Measurements from ENCODE around the gene UTS2B.
"Not testable (repeated sequence)": the region's sequence is repeated elsewhere in the genome, so short reads cannot be mapped to it uniquely, and the experiment has no call there.

The UTS2B gene

DNA sequence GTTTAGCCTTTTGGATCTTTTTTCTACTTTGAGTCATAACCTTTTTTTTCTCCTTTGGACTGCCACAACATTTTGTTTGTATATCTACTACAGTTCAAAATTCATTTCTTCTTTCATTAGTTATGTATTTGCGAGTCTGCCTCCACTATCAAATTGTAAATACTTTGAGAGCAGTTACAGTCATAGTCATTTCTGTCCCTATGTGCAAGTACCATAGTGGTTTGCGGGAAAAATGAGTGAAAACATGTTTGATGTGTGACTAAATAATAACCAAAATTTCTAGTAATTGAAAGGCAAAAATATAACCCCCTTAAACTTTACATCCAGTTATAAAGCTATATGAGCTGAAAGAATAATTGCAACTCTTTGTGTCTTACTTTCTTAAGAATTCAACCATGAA lies 46.9 kb downstream of the UTS2B start:
- DNase-seq (ENCODE audit: low read depth in 1 of 2, low spot score in 1 of 2): no peak

DNA sequence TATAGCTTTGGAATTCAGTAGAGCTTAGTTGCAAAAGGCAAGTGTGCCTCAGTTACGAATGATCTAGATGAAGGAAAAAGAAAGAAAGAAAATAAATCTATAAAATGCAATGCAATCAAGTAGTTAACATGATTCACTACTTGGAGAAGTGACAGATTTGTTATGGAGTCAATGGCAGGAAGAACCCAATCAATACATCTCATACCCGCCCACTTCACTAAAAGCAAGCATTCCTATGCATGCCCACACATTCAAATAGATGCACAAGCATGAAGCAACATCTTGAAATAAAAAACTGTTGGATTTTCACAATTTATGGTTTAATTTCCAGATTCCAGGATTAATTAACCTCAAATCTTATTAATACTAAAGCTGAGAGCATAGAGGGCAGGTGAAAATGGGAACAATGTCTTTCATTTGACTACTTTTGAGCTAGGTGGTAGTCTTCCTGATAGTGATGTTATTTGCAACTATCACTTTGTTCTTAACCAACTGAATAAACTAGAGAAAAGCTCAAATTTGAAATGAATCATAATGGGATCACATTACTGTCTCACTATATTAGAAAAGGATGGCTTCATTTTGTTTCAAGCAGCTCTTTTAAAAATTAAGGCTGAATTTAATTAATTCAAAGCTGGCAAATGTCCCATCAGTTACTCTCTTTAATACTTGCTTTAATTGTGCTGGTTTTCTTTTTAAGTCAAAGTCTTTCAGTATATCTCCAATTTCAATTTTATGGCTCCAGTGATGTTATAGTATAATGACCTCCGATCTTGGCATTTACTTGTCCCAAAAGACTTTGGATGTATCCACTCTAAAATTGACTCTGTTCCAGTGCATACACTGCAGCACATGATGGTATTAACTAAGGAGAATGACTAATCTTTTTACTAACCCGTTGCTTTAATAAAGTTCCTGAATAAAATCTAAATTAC lies 47.8 kb downstream of the UTS2B start:
- no peak for DNase-seq (ENCODE audit: low read depth in 1 of 2, low spot score in 1 of 2)

DNA sequence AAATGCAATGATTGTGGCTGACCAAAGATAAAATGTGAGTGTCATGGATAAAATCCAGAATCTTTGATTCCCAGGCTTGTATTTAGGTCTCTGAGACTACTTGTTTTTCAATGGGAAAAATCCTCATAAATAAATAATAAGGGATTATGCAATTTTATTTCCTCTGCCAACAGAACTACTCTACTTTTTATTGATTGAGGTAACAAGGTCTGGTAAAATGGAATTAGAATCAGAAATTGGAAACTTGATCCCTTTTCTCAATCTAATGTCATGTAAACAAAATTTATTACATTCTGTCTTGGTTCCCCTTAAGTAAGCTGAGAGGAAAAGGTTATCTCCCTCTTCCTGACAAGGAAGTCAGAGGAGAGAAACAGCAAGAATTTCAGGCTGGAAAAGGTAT lies 49.4 kb downstream of the UTS2B start:
- DNase-seq (ENCODE audit: low read depth in 1 of 2, low spot score in 1 of 2): no peak

DNA sequence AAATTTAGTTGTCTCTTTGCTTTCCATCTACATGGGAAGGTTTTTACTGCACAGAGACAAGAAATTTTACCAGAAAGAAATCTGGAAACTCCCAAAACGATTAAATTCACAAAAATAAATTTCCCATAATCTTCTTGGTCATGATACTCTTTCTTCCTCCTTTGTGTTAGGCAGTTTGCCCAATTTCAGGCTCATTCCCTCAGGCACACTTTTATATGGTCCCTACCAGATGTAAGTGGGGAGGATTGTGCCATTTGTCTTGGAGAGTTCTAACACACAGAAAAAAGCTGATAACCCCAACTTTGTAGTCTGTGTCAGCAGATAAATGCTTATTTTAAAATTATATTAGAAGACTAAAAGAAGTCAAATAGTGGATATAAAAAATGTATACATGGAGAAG lies 50.2 kb downstream of the UTS2B start:
- no peak for DNase-seq (ENCODE audit: low read depth in 1 of 2, low spot score in 1 of 2)

DNA sequence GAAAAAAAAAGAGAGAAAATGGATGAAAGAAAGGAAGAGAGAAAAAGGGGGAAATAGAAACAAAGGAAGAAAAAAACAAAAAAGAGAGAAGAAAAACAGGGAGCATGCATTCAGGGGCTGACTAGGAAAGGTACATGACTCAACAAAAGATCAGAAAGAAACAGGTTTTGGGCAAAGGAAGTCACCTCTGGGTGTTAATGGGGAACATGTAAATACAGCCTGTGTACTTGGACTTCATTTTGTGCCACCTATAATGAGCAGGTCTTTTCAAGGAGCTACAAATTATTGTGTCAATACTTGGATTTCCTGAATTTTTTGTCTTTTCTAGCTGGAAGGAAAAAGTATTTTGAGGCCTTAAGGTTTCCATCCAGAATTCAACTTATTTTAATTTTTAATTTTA lies 54.6 kb downstream of the UTS2B start:
- DNase-seq (ENCODE audit: low read depth in 1 of 2, low spot score in 1 of 2): no peak

DNA sequence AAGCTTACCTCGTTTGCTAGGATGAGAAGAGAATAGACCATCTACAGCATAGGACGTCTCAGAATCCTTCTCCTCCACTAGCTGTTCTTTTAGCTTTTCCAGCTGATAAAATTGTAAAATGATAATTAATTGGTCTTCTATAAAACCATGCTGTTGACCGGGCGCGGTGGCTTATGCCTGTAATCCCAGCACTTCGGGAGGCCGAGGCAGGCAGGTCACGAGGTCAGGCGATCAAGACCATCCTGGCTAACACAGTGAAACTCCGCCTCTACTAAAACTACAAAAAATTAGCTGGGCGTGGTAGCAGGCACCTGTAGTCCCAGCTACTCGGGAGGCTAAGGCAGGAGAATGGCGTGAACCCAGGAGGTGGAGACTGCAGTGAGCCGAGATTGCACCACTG lies 55.1 kb downstream of the UTS2B start:
- DNase-seq (ENCODE audit: low read depth in 1 of 2, low spot score in 1 of 2): not testable (repeated sequence)

DNA sequence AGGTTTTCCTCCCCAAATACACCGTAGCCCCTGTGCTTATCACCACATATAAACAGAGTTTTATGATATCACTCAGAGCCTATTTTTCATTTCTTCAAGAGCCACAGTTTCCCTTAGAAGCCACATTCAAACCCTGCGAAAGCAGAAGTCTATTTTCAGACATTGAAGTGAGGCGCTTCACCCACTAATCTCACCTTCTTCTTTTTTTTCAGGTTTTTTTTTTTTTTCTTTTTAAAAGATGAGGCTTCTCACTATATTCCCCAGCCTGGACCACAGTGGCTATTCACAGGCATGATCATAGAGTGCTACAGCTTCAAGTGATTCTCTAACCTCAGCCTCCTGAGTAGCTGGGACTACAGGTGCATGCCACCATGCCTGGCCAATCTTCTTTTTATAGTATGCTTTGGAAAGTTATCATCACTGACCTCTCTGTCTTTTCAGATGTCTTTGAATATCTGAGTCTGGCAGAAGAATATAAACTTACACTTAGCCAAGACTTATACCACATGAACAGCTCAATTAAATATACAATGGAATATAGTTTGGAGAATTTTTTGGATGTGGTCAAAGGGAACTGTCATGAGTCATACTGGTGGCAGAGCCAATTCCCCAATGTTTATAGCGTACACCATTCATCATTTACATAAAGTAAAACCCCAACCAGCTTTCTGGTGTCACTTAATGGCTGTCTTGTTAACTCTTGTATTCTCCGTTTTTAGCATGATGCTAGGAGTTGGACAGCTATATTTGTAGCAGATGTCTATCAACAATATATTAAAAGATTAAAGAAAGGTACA lies 60.8 kb downstream of the UTS2B start:
- DNase-seq (ENCODE audit: low read depth in 1 of 2, low spot score in 1 of 2): no peak

DNA sequence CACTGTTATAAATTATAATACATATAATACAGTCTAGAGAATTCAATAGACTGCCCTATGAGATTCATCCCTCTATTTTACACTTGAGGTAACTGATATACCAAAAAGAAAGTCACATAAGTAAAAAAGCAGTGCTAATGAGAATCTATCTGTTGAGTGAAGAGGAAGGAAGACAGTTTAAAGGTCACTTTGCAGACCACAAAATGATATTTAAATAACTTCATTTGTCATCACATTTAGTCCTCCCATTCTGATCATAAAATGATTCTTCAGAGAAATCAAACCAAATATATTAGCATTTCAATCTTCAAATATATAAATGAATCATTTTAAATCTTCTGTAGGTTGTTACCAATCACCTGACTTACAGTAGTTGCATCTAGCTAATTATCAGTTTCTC lies 61.6 kb downstream of the UTS2B start:
- DNase-seq (ENCODE audit: low read depth in 1 of 2, low spot score in 1 of 2): no peak

DNA sequence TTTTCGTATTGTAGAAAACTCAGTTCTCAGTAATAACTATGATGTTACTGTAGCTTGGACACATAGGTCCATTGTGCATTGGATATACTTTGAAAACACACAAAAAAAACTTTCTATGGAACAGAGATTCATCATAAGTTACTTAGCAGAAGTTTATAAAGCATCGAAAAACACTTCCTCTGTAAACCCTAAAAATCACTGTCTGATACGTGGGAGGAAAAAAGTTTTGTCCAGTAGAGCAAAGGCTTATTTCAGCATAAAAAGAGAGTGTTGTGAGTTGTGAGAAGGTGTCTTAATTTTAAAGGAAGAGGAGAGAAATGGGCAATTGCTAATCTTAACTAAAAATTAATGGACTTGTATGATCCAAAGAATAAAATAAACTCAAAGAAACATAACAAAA lies 66.5 kb downstream of the UTS2B start:
- DNase-seq (ENCODE audit: low read depth in 1 of 2, low spot score in 1 of 2): no peak

DNA sequence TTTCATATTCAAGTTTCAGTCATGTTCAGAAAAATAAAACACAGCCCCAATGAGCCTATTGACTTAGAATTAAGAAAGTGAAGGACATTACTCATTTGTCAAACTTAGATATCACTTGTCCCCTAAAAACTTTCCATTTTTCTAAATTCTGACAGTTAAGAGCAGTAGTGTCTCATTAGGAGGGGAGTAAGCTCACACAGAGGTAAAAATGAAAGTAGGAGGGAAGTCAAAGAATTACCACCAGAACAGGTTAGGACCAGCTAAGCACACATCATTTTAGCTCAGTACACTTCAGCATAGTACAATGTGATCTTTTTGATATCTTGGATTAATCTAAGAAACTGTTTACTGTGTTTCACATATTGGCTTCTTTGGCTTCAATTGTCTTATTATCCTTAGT lies 67.0 kb downstream of the UTS2B start:
- no peak for DNase-seq (ENCODE audit: low read depth in 1 of 2, low spot score in 1 of 2)

DNA sequence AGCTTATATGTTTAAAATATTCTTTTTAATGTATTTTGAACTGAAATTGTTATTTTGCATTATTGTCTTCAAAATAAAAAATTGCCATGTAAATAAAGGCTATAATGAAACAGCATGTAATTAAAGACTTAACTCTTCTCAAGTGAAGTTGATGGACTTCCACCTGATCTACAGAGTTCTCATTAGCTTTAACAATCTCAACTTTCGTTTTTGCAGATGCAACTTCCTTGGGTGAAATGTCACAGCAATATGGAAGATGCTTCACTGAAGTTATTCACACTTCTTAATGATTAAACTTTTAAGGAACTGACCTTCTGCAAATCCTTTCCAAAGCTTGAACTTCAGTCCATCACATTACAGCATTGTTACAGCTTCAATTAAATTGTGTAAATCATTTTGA lies 67.7 kb downstream of the UTS2B start:
- no peak for DNase-seq (ENCODE audit: low read depth in 1 of 2, low spot score in 1 of 2)

DNA sequence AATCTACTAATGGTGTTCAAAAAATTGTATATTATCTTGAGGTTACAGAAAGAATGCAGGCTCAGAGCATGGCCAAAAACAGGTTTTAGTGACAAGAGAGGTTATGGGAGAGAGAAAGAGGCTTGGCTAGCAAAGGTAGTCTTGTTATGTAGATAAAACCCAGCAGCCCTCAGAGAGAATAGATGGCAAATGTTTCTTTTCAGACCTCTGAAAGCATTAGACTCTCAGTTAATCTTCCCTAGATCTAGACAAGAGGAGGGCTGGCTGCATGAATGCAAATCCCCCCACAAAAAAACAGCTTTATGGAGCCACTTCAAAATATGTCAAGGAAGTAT lies 69.1 kb downstream of the UTS2B start:
- DNase-seq (ENCODE audit: low read depth in 1 of 2, low spot score in 1 of 2): no peak

DNA sequence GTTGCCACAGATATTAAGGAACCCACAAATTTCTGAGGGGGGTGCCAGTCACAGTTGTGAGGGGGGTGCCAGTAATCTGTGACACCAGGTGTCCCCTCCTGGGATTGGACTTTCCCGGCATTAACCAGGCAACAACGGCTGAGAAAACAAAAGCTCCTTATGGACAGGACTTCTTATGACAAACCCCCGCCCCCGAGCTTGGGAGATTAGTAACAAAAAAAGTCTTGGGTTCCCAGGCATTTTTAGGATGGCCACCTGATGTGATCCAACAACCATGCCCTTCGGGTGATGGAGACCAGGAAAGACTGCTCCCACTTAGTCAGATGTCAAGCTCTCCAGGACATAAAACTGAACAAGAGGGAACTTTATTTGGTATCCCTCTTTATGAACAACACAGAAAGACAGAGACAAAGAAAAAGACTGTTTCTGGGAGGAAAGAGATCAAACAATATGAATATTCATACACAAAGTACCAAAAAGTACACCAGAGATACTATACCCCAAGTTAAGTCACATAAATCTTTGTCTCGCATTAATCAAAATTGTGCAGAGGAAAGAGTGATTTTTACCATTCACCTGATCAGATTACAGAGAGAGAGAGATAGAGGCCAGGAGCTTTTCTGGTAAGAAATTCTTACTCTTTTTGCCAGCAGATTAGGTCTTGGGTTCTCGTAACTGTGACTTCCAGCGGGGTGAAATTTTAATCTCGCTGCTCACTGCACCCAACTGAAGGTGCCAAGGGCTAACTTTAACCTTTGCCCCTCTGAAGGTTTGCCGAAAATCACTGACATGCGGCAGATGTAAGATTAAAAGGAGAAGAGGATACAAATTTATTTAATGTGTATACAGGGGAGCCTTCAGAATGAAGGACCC lies 69.7 kb downstream of the UTS2B start:
- no peak for DNase-seq (ENCODE audit: low read depth in 1 of 2, low spot score in 1 of 2)

DNA sequence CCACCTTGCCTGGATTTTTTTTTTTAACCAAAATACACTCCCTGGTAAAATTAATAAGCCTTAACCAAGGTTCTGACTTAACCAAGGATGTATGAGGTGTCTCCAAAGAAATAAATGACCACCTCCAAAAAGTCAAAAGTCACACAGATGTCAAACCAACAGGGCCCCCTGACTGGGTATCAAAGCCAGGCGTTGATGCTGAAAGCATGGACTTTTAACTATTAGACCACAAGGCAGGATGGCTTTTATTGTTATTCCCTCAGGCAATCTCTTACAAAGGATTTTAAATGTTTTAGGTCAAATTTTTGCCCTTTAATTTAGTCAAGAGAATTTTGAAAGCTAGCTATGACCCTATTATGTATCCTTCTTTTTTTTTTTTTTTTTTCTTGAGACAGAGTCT lies 70.8 kb downstream of the UTS2B start:
- no peak for DNase-seq (ENCODE audit: low read depth in 1 of 2, low spot score in 1 of 2)

DNA sequence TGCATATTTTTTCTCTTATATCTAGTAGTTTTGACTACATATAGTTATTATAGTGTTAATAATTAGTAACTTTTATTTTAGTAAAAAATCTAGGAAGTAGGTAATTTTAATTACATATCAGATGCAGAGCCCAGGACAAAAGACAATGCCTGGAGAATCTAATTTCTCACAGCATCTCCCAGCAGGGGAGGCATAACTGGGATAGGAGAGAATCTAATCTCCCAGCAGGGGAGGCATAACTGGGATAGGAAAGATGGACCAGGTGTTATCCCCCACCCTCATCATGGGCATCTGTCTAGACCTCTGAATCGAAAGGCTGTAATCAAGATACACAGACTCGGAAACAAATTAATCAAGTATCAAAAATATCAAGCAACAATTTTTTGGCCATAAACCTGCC lies 73.0 kb downstream of the UTS2B start:
- DNase-seq (ENCODE audit: low read depth in 1 of 2, low spot score in 1 of 2): no peak

DNA sequence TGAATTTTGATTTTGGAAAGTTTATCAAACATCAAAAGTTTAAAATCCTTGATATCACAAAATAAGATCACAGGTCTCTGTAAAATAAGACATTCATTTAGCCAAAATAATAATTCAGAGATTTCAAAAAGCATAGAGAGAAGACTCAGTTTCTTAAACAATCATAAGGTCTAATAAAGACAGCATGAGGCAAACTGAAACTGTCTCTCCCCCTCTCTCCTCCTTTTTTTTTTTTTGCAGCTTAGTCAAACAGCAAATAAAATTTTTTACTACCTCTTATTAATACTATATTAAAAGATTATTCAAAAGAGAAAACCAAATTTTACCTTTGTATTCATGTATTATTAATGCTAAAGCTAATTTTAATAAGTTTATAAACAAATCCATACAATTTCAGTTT lies 73.9 kb downstream of the UTS2B start:
- no peak for DNase-seq (ENCODE audit: low read depth in 1 of 2, low spot score in 1 of 2)

DNA sequence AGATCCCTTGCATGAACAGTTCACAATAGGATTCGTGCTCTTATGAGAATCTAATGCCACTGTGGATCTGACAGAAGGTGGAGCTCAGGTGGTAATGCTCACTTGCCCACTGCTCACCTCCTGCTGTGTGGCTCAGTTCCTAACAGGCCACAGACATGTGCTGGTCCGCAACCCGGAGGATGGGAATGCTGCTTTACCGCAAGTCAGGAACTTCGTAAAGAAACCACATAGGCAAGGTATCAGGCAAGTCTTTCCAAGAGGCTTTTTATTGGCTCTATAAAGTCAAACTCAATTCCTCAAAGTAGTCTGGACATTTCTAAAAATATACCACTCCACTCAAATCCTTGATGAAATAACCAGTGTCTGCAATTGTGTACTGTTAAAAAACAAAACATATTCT lies 75.2 kb downstream of the UTS2B start:
- no peak for DNase-seq (ENCODE audit: low read depth in 1 of 2, low spot score in 1 of 2)

DNA sequence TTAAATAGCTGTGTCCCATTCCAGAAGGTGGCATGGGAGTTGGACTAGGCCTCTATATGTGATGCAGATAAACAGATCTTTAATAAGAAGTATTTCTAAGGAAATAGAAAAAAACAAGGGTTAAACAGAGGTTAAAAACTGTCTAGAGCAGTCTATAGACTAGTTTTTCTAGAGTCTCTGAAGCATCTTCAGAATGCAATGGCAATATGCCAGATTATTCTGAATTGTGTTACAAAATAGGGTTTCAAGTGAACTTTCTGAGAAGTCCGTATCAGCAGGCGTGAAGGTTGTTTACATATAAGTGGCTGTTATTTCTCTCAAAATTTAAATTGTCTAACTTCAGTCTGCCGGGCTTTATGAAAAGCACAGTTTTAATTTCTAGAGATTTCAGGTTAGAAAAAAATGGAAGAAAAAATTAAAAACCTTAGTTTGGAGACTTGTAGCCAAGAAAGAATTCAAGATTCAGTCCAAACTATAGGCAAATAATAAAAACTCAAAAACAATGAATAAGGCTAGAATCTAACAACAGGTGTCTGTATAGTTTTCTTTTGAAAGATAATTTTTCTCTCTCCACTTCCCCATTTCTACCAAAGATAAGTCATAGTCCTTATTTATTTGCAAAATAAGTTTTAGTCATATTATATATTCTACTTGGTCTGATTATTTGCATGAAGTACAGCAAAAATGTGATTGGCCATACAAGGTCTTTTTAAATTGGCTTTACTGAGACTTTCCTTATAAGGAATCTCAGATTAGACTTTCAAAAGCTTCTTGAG lies 76.0 kb downstream of the UTS2B start:
- no peak for DNase-seq (ENCODE audit: low read depth in 1 of 2, low spot score in 1 of 2)

DNA sequence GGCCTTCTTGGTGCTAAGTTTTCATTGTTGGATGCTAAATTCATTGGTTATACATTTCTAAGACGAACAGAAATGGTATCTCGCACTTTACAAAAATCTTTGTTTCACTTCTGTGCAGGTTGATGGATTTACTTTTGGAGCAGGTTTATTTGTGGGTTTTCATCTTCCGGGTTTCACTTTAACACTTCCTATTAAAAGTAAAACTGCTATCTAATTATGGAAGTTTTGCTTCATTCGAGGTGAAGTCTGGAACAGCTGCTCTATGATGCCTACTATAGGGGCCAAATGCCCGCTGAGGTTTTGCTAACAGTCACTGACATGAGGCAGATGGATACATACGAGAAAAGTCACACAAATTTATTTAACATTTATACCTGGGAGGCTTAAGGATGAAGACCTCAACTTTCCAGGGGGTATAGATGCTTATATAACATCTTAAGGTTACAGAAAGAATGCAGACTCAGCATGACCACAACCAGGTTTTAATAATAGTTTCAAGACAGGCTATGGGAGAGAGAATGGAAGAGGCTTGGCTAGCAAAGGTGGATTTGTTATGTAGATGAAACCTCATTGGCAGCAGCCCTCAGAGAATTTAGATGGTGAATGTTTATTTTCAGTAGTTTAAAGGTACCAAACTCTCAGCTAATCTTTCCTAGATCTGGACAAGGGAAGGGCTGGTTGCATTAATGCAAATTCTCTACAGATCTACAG lies 77.1 kb downstream of the UTS2B start:
- DNase-seq (ENCODE audit: low read depth in 1 of 2, low spot score in 1 of 2): no peak

DNA sequence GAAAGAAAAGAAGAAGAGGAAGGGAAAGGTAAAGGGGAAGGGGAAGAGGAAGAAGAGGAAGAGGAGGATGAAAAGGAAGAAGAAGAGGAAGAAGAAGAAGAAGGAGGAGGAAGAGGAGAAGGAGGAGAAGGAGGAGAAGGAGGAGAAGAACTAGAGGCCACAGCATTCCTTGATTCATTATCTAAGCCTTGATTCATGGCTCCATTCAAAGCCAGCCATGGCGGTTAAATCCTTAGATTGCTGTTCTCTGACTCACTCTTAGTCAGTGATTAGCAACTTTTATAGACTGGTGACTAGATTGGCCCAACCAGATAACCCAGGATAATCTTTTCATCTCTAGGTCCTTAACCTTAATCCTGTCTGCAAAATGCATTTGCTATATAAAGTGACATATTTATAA lies 83.7 kb downstream of the UTS2B start:
- no peak for DNase-seq (ENCODE audit: low read depth in 1 of 2, low spot score in 1 of 2)
